Right atrium auricular region (tissue), 2 donors: ENCODE results near the gene RTN4RL2. TPM values are rescaled to one million over a fixed set of nuclear protein-coding genes. Genes with fewer than 3 reads are reported as not detected.

Source experiments
- DNase-seq: peaks from one replicate; pipeline ENCODE4 v3.0.0-alpha.2; 2019; ENCODE audit warnings: low spot score
- H3K27ac ChIP-seq, 2 donors: fragments of 200-600 bp; sonication (generic); 1 replicate in 1 of 2; 2 replicates in 1 of 2; pipeline ENCODE4 v1.5.1; 2016 to 2019
- H3K27me3 ChIP-seq, 2 donors: fragments of 200-600 bp; sonication (generic); one replicate each; pipeline versions ENCODE4 v1.5.1 to v1.6.0; 2017 to 2019
- H3K36me3 ChIP-seq: fragments of 200-600 bp; sonication (generic); one replicate; pipeline ENCODE4 v1.5.1; 2016
- H3K4me1 ChIP-seq, 2 donors: fragments of 200-600 bp; sonication (generic); one replicate each; pipeline versions ENCODE4 v1.5.1 to v1.6.0; 2017 to 2019
- H3K4me3 ChIP-seq, 2 donors: fragments of 200-600 bp; sonication (generic); 1 replicate in 1 of 2; 2 replicates in 1 of 2; pipeline ENCODE4 v1.5.1; 2017 to 2019; ENCODE audit warnings: mild to moderate bottlenecking in 1 of 2, moderate library complexity in 1 of 2
- H3K9me3 ChIP-seq, 2 donors: fragments of 200-600 bp; sonication (generic); one replicate each; pipeline ENCODE4 v1.5.1; 2019
- total RNA-seq, 2 donors: library from RNA; depleted of rRNA; stranded (reverse); fragments of >200 nt; gene quantifications; one replicate each; pipeline ENCODE4 v1.1.0, GENCODE V29; 2016
- TF ChIP-seq, protein P1 (sequence below), 2 donors: fragments of 200-600 bp; sonication (generic); IDR thresholded peaks; one replicate each; pipeline ENCODE4 v1.5.1; 2019; ENCODE audit warnings: antibody characterized with exemption in 2 of 2

RTN4RL2 gene
- total RNA-seq, 2 donors from 2014 or later, result 0.94 to 1.3 TPM

DNA sequence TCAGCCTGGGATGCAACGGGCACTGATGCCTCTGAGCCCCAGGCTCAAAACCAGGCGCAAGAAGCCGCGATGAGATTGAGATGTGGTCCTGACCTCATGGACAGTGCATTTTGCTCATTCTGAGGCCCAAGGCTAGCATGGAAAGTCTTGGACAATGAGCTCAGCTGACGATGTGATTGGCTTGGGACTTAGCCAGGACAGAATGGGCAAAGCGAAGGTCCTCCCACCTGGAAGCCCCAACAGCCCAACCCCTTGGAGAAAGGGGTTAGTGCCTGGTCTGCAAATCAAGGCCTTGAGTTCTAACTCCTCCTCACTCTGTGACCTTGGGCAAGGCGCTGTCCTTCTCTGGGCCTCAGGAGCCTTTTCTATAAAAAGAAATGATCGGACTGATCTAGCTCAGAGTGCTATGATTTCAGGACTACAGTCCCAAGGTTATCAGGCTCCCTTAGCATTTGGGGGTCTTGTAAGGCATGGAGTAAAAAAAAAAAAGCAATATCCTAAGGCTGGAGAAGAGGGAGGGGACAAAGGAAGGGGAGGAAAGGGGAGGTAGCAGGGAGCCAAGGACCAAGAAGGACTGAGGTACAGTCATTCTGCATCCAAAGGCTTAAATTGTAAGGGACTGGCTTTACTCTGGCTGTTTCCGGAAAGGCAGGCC, 36.1 kb upstream of the RTN4RL2 start:
- Histone ChIP-seq H3K36me3 (peaks cover 17% of the 10 kb centered on the region), H3K27me3 (no peaks in the 10 kb centered on the region), H3K4me3 (no peak overlapping the region), H3K4me1 (peaks cover 0 to 56% of the 10 kb centered on the region in 2 donors), H3K9me3 (no peaks in the 10 kb centered on the region), H3K27ac (peak overlapping the region; percentile 95 to 99)
- TF ChIP-seq, protein P1, sequence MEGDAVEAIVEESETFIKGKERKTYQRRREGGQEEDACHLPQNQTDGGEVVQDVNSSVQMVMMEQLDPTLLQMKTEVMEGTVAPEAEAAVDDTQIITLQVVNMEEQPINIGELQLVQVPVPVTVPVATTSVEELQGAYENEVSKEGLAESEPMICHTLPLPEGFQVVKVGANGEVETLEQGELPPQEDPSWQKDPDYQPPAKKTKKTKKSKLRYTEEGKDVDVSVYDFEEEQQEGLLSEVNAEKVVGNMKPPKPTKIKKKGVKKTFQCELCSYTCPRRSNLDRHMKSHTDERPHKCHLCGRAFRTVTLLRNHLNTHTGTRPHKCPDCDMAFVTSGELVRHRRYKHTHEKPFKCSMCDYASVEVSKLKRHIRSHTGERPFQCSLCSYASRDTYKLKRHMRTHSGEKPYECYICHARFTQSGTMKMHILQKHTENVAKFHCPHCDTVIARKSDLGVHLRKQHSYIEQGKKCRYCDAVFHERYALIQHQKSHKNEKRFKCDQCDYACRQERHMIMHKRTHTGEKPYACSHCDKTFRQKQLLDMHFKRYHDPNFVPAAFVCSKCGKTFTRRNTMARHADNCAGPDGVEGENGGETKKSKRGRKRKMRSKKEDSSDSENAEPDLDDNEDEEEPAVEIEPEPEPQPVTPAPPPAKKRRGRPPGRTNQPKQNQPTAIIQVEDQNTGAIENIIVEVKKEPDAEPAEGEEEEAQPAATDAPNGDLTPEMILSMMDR (IDR thresholded peaks at IDR 0.05), result no peak
- DNase-seq, result no peak

- H3K4me3 ChIP-seq, result peak overlapping the region in 1 of 2 donors; percentile 3
These were observed 35.4 kb upstream of the RTN4RL2 start for GRCh38 chr11:57424792-57425564.

DNA sequence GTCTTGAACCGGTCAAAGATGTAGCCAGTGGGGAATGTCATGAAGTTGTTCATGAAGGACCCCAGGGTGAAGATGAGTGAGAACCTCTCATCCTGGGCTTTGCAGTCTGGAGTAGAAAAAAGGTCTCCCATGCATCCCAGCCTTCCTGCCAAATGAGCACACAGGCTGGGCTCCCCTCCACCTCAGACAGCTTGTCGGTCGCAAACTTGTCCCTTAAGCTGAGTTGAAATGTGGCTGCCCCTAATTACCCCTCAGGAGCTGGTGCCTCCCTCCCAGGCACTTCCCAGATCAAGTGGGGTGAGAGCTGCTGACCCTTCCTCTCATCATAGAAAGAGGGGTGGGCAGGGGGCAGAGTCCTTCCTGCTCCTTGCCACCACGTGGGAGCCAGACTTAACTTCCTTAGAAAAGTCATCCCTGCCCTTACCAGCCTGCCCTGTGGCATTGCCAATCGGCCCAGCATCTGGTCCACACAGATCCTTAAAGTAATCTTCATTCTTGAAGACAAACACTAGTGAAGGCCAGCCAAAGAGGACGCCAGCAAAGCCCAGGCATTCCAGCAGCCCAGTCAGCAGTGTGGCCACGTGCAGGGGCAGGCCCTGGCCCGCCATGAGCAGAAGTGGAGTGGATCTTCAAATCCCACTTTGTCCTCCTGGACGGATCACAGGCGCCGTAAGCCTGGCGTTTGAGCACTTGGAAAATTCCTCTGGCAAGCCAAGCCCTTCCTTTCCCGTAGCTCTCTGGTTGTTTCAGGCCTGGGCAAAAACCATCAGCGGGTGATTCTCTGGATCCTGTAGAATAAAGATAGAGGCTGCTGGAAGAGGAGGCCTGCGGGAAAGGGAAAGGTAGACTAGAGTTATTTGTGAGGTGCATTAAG, 34.5 kb upstream of the RTN4RL2 start:
- H3K27ac ChIP-seq, result peak overlapping the region; percentile 95 to 99
- H3K9me3 ChIP-seq, result no peaks in the 10 kb centered on the region
- peak; percentile 86 for DNase-seq
- H3K36me3 ChIP-seq, result peaks cover 12% of the 10 kb centered on the region
- peaks cover 0 to 64% of the 10 kb centered on the region in 2 donors for H3K4me1 ChIP-seq
- H3K4me3 ChIP-seq, result peak overlapping the region; percentile 49 to 64
- H3K27me3 ChIP-seq, result no peaks in the 10 kb centered on the region
- TF ChIP-seq, protein P1 (IDR thresholded peaks at IDR 0.05), result no peak

More at GRCh38 chr11:57424792-57425564, 35.4 kb upstream of the RTN4RL2 start:
- DNase-seq, result peak; percentile 94
- Histone ChIP-seq H3K9me3 (no peaks in the 10 kb centered on the region), H3K4me1 (peaks cover 0 to 60% of the 10 kb centered on the region in 2 donors), H3K27me3 (no peaks in the 10 kb centered on the region), H3K27ac (peak overlapping the region; percentile 95 to 99), H3K36me3 (peaks cover 17% of the 10 kb centered on the region)
- TF ChIP-seq, protein P1 (IDR thresholded peaks at IDR 0.05), result no peak

- peaks cover 0 to 64% of the 10 kb centered on the region in 2 donors for H3K4me1 ChIP-seq
- peak overlapping the region; percentile 95 to 99 for H3K27ac ChIP-seq
- H3K36me3 ChIP-seq, result peaks cover 8% of the 10 kb centered on the region
- DNase-seq, result no peak
- TF ChIP-seq, protein P1 (IDR thresholded peaks at IDR 0.05), result no peak
- H3K4me3 ChIP-seq, result peak overlapping the region; percentile 49 to 64
- no peaks in the 10 kb centered on the region for H3K27me3 ChIP-seq
- no peaks in the 10 kb centered on the region for H3K9me3 ChIP-seq
These were observed 33.8 kb upstream of the RTN4RL2 start for GRCh38 chr11:57426439-57426928.

- peaks cover 8% of the 10 kb centered on the region for H3K36me3 ChIP-seq
- peak within 1 kb of the TSS; percentile 95 to 99 for H3K27ac ChIP-seq
- H3K4me3 ChIP-seq, result peak within 1 kb of the TSS; percentile 49 to 64
- no peaks in the 10 kb centered on the region for H3K27me3 ChIP-seq
- DNase-seq, result peak; percentile 91
- peaks cover 0 to 64% of the 10 kb centered on the region in 2 donors for H3K4me1 ChIP-seq
- TF ChIP-seq, protein P1 (IDR thresholded peaks at IDR 0.05), result no peak
- H3K9me3 ChIP-seq, result no peaks in the 10 kb centered on the region
These were observed 33.2 kb upstream of the RTN4RL2 start, which contains the start of gene SLC43A3 for GRCh38 chr11:57426929-57427726. SLC43A3 (minus strand) TSS chr11:57427121; CDS start chr11:57426172, 949 bp downstream.
